Astrocyte (in vitro differentiated cells and primary cell): ENCODE results near the gene SH3BP2. TPM values are rescaled to one million over a fixed set of nuclear protein-coding genes. Genes with fewer than 3 reads are reported as not detected.

ENCODE experiments used
- DNase-seq: peaks from one replicate; pipeline ENCODE4 v3.0.0-alpha.2; 2010; ENCODE audit warnings: low read depth
- FAIRE-seq: peaks from 2 replicates; lab custom pipeline; 2011; peaks lifted over from hg19 to GRCh38; lab: Jason Lieb, UNC
- H2AFZ ChIP-seq: 2 replicates; pipeline ENCODE4 v1.6.0; 2012; ENCODE audit warnings: low read depth, low read length, inconsistent platforms
- H3K27ac ChIP-seq: 2 replicates; pipeline ENCODE4 v1.5.1; 2011; ENCODE audit warnings: low read depth, low read length, inconsistent platforms
- H3K27me3 ChIP-seq: 2 replicates; pipeline ENCODE4 v1.6.0; 2011; ENCODE audit warnings: low read length, inconsistent platforms; ENCODE audit not compliant: insufficient read depth
- H3K36me3 ChIP-seq: 2 replicates; pipeline ENCODE4 v1.5.1; 2011; ENCODE audit warnings: low read length, inconsistent platforms; ENCODE audit not compliant: insufficient read depth
- H3K4me1 ChIP-seq: 2 replicates; pipeline ENCODE4 v1.5.1; 2011; ENCODE audit warnings: low read length, inconsistent platforms; ENCODE audit not compliant: insufficient read depth
- H3K4me2 ChIP-seq: 2 replicates; pipeline ENCODE4 v1.6.0; 2012; ENCODE audit warnings: low read length, inconsistent platforms
- H3K4me3 ChIP-seq: 2 replicates; pipeline ENCODE4 v1.5.1; 2011; ENCODE audit warnings: low read depth, mild to moderate bottlenecking, low read length, inconsistent platforms; ENCODE audit not compliant: insufficient read depth
- H3K79me2 ChIP-seq: 2 replicates; pipeline ENCODE4 v1.6.0; 2012; ENCODE audit warnings: mild to moderate bottlenecking, low read length, inconsistent platforms; ENCODE audit not compliant: insufficient read depth
- H3K9ac ChIP-seq: 2 replicates; pipeline ENCODE4 v1.6.0; 2012; ENCODE audit warnings: mild to moderate bottlenecking, low read length, inconsistent platforms
- H3K9me3 ChIP-seq: 2 replicates; pipeline ENCODE4 v1.5.1; 2012; ENCODE audit warnings: low read depth, mild to moderate bottlenecking, low read length, inconsistent platforms; ENCODE audit not compliant: insufficient read depth
- H4K20me1 ChIP-seq: 2 replicates; pipeline ENCODE4 v1.6.0; 2012; ENCODE audit warnings: low read length, inconsistent platforms; ENCODE audit not compliant: insufficient read depth
- H3K27ac Mint-ChIP-seq: one replicate; pipeline ENCODE4 v1.8.0; 2021; ENCODE audit warnings: mild to moderate bottlenecking, mixed read lengths; ENCODE audit not compliant: unreplicated experiment
- H3K27me3 Mint-ChIP-seq: one replicate; pipeline ENCODE4 v1.8.0; 2021; ENCODE audit warnings: low read depth, mixed read lengths; ENCODE audit not compliant: unreplicated experiment
- H3K36me3 Mint-ChIP-seq: one replicate; pipeline ENCODE4 v1.8.0; 2021; ENCODE audit warnings: low read depth, mixed read lengths; ENCODE audit not compliant: unreplicated experiment
- H3K4me1 Mint-ChIP-seq: one replicate; pipeline ENCODE4 v1.8.0; 2021; ENCODE audit warnings: low read depth, mixed read lengths; ENCODE audit not compliant: unreplicated experiment
- H3K4me3 Mint-ChIP-seq: one replicate; pipeline ENCODE4 v1.8.0; 2021; ENCODE audit warnings: mild to moderate bottlenecking, moderate library complexity, mixed read lengths; ENCODE audit not compliant: unreplicated experiment
- H3K9me3 Mint-ChIP-seq: one replicate; pipeline ENCODE4 v1.8.0; 2021; ENCODE audit warnings: mild to moderate bottlenecking, mixed read lengths; ENCODE audit not compliant: unreplicated experiment
- CTCF ChIP-seq: IDR thresholded peaks from 2 replicates; pipeline ENCODE4 v1.5.1; 2011; ENCODE audit warnings: low read depth, mild to moderate bottlenecking, inconsistent platforms, low read length, moderate library complexity; ENCODE audit not compliant: insufficient read depth
- EZH2 ChIP-seq: IDR thresholded peaks from 2 replicates; pipeline ENCODE4 v1.6.1; 2012; ENCODE audit warnings: mild to moderate bottlenecking, low read length, inconsistent platforms; ENCODE audit not compliant: insufficient read depth
- total RNA-seq: library from RNA; stranded (reverse); gene quantifications from 2 replicates; pipeline ENCODE4 v1.2.1, GENCODE V29; 2021

Gene SH3BP2
- total RNA-seq, 1 donor from 2014 or later = 33.7 TPM

GRCh38 chr4:2865196-2865780, 72.4 kb downstream of the SH3BP2 start:
- Histone ChIP-seq H3K27ac (no peak overlapping the region), H3K4me1 (peaks cover 46% of the 10 kb centered on the region)
- no peak overlapping the region for H3K4me3 Mint-ChIP-seq

GRCh38 chr4:2866160-2866861, 73.4 kb downstream of the SH3BP2 start:
- Histone ChIP-seq H3K9ac (no peak overlapping the region), H3K27me3 (no peaks in the 10 kb centered on the region), H3K79me2 (peaks cover 98% of the 10 kb centered on the region), H4K20me1 (peaks cover 97% of the 10 kb centered on the region), H3K9me3 (no peaks in the 10 kb centered on the region), H3K4me2 (no peak overlapping the region), H3K4me3 (no peak overlapping the region), H2AFZ (no peak overlapping the region), H3K27ac (peak overlapping the region; percentile 23), H3K4me1 (peaks cover 37% of the 10 kb centered on the region), H3K36me3 (no peaks in the 10 kb centered on the region)
- Mint-ChIP-seq H3K4me3 (no peak overlapping the region), H3K36me3 (peaks cover 3% of the 10 kb centered on the region), H3K9me3 (no peaks in the 10 kb centered on the region), H3K4me1 (peaks cover 55% of the 10 kb centered on the region), H3K27ac (peak overlapping the region; percentile 66), H3K27me3 (no peaks in the 10 kb centered on the region)
- DNase-seq (no peak), FAIRE-seq (no peak)
- no peak for TF ChIP-seq EZH2
- no peak for TF ChIP-seq CTCF

More at GRCh38 chr4:2865196-2865780, 72.4 kb downstream of the SH3BP2 start:
- Mint-ChIP-seq H3K27ac (no peak overlapping the region), H3K36me3 (peaks cover 3% of the 10 kb centered on the region), H3K9me3 (no peaks in the 10 kb centered on the region), H3K27me3 (no peaks in the 10 kb centered on the region), H3K4me1 (peaks cover 66% of the 10 kb centered on the region)
- TF ChIP-seq EZH2 (no peak), CTCF (no peak)
- DNase-seq (no peak), FAIRE-seq (no peak)
- no peak overlapping the region for H2AFZ ChIP-seq
- H3K4me2 ChIP-seq = no peak overlapping the region
- H4K20me1 ChIP-seq = peaks cover 97% of the 10 kb centered on the region
- H3K79me2 ChIP-seq = peaks cover 100% of the 10 kb centered on the region
- H3K9ac ChIP-seq = no peak overlapping the region
- H3K9me3 ChIP-seq = no peaks in the 10 kb centered on the region
- H3K4me3 ChIP-seq = no peak overlapping the region
- H3K36me3 ChIP-seq = no peaks in the 10 kb centered on the region
- H3K27me3 ChIP-seq = no peaks in the 10 kb centered on the region

- Histone ChIP-seq H3K4me1 (peaks cover 35% of the 10 kb centered on the region), H3K4me2 (peak overlapping the region; percentile 75)
- peaks cover 3% of the 10 kb centered on the region for H3K36me3 Mint-ChIP-seq
These were observed 74.0 kb downstream of the SH3BP2 start for GRCh38 chr4:2866891-2867290.

More at GRCh38 chr4:2866891-2867290, 74.0 kb downstream of the SH3BP2 start:
- no peaks in the 10 kb centered on the region for H3K36me3 ChIP-seq
- no peaks in the 10 kb centered on the region for H3K9me3 Mint-ChIP-seq
- DNase-seq = peak; percentile 39
- H3K4me3 ChIP-seq = no peak overlapping the region
- TF ChIP-seq CTCF (no peak), EZH2 (no peak)
- H2AFZ ChIP-seq = no peak overlapping the region
- peaks cover 97% of the 10 kb centered on the region for H4K20me1 ChIP-seq
- peak overlapping the region; percentile 66 for H3K27ac Mint-ChIP-seq
- H3K27me3 Mint-ChIP-seq = no peaks in the 10 kb centered on the region
- no peak overlapping the region for H3K4me3 Mint-ChIP-seq
- H3K79me2 ChIP-seq = peaks cover 98% of the 10 kb centered on the region
- H3K9ac ChIP-seq = no peak overlapping the region
- FAIRE-seq = no peak
- no peaks in the 10 kb centered on the region for H3K9me3 ChIP-seq
- H3K27me3 ChIP-seq = no peaks in the 10 kb centered on the region
- peak overlapping the region; percentile 23 for H3K27ac ChIP-seq
- H3K4me1 Mint-ChIP-seq = peaks cover 53% of the 10 kb centered on the region
